K562 (cell line): ENCODE data around the gene GFOD1. TPM values are rescaled to one million over a fixed set of nuclear protein-coding genes. Genes with fewer than 3 reads are reported as not detected.
A peak's percentile ranks its signal among the peaks of the same experiment; 100 is the strongest.

Experiments
- DIDO1 ChIP-seq: fragments of 450-650 bp; IDR thresholded peaks from 2 replicates; pipeline ENCODE4 v1.6.1; 2016; ENCODE audit warnings: low read depth, missing biosample characterization, missing genetic modification characterization
- DPF2 ChIP-seq: fragments of 450-650 bp; IDR thresholded peaks from 2 replicates; pipeline ENCODE4 v1.6.1; 2016
- ESRRA ChIP-seq: fragments of 450-650 bp; IDR thresholded peaks from 2 replicates; pipeline ENCODE4 v1.6.1; 2014; ENCODE audit warnings: low read depth, mild to moderate bottlenecking, moderate library complexity, borderline replicate concordance
- FUS ChIP-seq: fragments of 200-400 bp; formaldehyde crosslinking; optimal IDR thresholded peaks from 2 replicates; pipeline ENCODE3; 2017; ENCODE audit warnings: low read depth, low read length
- GABPA ChIP-seq: fragments of 200-800 bp; sonication (Bioruptor generic); conservative IDR thresholded peaks from 2 replicates; pipeline ENCODE4 v1.6.1; 2016; ENCODE audit warnings: low read depth, missing genetic modification characterization, missing compliant biosample characterization
- GABPB1 ChIP-seq: sonication (generic); formaldehyde crosslinking; IDR thresholded peaks from 2 replicates; pipeline ENCODE4 v1.8.0; 2022; ENCODE audit warnings: mild to moderate bottlenecking, missing genetic modification reagents
- JUNB ChIP-seq: fragments of 450-650 bp; formaldehyde crosslinking; conservative IDR thresholded peaks from 2 replicates; pipeline ENCODE4 v1.4.0; 2020; ENCODE audit warnings: mild to moderate bottlenecking
- NFIX ChIP-seq: fragments of 250-450 bp; sonication (Bioruptor Pico); IDR thresholded peaks from 2 replicates; pipeline ENCODE4 v1.4.0; 2020; ENCODE audit warnings: low read depth, mild to moderate bottlenecking, moderate library complexity
- POU5F1 ChIP-seq: fragments of 150-350 bp; IDR thresholded peaks from 2 replicates; pipeline ENCODE4 v1.6.1; 2014; ENCODE audit warnings: borderline replicate concordance, low read length, low read depth, mild to moderate bottlenecking; ENCODE audit not compliant: partially characterized antibody
- RBM15 ChIP-seq: fragments of 200-400 bp; formaldehyde crosslinking; IDR thresholded peaks from 2 replicates; pipeline ENCODE4 v1.6.1; 2018; ENCODE audit warnings: mild to moderate bottlenecking, low read length, moderate library complexity; ENCODE audit not compliant: insufficient read depth
- SAFB2 ChIP-seq: fragments of 200-400 bp; formaldehyde crosslinking; IDR thresholded peaks from 2 replicates; pipeline ENCODE4 v1.6.1; 2018; ENCODE audit warnings: borderline replicate concordance, low read length, low read depth, moderate library complexity; ENCODE audit not compliant: severe bottlenecking
- STAG1 ChIP-seq: sonication (generic); formaldehyde crosslinking; IDR thresholded peaks from 2 replicates; pipeline ENCODE4 v1.5.0; 2020; ENCODE audit warnings: missing genetic modification reagents, borderline replicate concordance
- TCF3 ChIP-seq: sonication (generic); formaldehyde crosslinking; IDR thresholded peaks from 2 replicates; pipeline ENCODE4 v1.4.0; 2020; ENCODE audit warnings: mild to moderate bottlenecking, missing genetic modification reagents
- ZNF133 ChIP-seq: fragments of 250-450 bp; sonication (Bioruptor Pico); IDR thresholded peaks from 2 replicates; pipeline ENCODE4 v1.4.0; 2020; ENCODE audit warnings: mild to moderate bottlenecking
- ZNF740 ChIP-seq, 3 experiments: fragments of 200-800 bp in 1 of 3; sonication (Bioruptor generic) in 1 of 3; sonication (generic) in 1 of 3; formaldehyde crosslinking in 1 of 3; IDR thresholded peaks; 2 replicates each; pipeline versions ENCODE4 v1.6.1 to v1.8.0; 2016 to 2022; ENCODE audit warnings: mild to moderate bottlenecking in 2 of 3, missing compliant biosample characterization in 2 of 3, missing genetic modification characterization in 2 of 3, missing genetic modification reagents in 1 of 3
- polyA plus RNA-seq, 8 experiments: library from polyadenylated mRNA; depleted of rRNA in 4 of 8; stranded (reverse) in 5 of 8; unstranded in 3 of 8; fragments of >200 nt; fragmentation: Nextera tagmentation in 2 of 8; fragmentation: Illumina TruSeq in 1 of 8; extraction: Ambion mirVana in 2 of 8; extraction: Trizol in 1 of 8; gene quantifications; 2 replicates each; pipeline versions ENCODE4 v1.2.1 to v1.2.3, GENCODE V29; 2011 to 2014; ENCODE audit warnings: inconsistent platforms in 1 of 8, missing spikeins in 1 of 8
- total RNA-seq, 7 experiments: library from RNA; depleted of rRNA in 6 of 7; stranded (reverse); fragments of >200 nt in 6 of 7; fragmentation: Illumina TruSeq in 2 of 7; extraction: Trizol in 2 of 7; gene quantifications; 2 replicates each; pipeline versions ENCODE4 v1.2.1 to v1.2.3, GENCODE V29; 2011 to 2021; ENCODE audit warnings: low replicate concordance in 1 of 7
- TF ChIP-seq, protein P1 (sequence below), 2 experiments: IDR thresholded peaks; 2 replicates each; pipeline ENCODE4 v1.6.1; 2012; ENCODE audit warnings: improper control_type of control experiment in 2 of 2, low read depth in 2 of 2, low read length in 2 of 2, borderline replicate concordance in 1 of 2
- TF ChIP-seq, protein P2 (sequence below): fragments of 150-350 bp; IDR thresholded peaks from 2 replicates; pipeline ENCODE4 v1.6.1; 2014; ENCODE audit warnings: low read depth, mild to moderate bottlenecking, low read length, borderline replicate concordance
- TF ChIP-seq, protein P3 (sequence below), 2 experiments: IDR thresholded peaks; 2 replicates each; pipeline ENCODE4 v1.6.1; 2011; ENCODE audit warnings: borderline replicate concordance in 1 of 2, control low read depth in 1 of 2, low read depth in 1 of 2, low read length in 1 of 2, mild to moderate bottlenecking in 1 of 2, mixed read lengths in 1 of 2, moderate library complexity in 1 of 2; ENCODE audit not compliant: insufficient read depth in 1 of 2, insufficient read length in 1 of 2, poor library complexity in 1 of 2, severe bottlenecking in 1 of 2; ENCODE audit errors: extremely low read depth in 1 of 2

Gene GFOD1
- total and polyA plus RNA-seq, 9 of the 15 experiments (the other 6 are each of a cell fraction or from before 2014, with no cell fraction given) = 3.8 to 12.0 (median 8.2) TPM

DNA sequence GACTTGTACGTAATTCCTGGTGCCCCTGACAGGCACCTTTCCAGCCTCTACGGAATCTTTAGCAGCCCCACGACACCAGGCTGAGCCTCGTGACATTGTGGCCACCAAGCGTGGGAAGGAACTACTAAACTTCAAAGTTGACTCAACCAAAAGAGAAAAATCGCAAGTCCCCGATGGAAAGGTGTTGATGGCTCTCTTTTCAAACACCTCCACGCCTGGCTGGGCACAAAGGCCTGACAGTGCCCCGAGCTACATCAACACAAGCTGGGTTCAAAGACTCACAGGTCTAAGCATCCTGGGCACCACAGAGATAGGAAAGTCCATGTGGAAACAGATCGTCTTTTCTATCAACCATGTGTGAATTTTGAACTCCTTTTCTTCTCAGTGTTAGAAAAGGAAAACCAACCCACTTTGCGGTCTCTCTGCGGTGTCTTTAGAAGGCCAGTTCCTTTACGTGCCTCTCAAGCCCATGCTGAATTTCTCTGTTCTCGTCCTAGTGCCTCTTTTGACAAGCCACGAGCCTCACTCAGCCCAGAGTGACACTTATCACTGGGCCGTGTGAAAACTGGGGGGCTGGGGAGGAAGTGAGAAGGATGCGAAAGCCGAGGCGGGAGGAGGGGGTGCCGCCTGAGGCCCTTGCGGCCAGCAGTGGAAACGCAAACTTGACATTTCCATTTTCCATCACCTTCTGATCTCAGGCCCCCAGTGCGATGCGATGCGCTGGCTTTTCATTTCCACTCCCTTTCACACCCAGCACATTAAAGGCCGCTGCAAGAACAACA lies 59.4 kb downstream of the GFOD1 start (continued):
- TF ChIP-seq DPF2 (no peak), ESRRA (no peak), RBM15 (no peak), TCF3 (CRISPR knock-in tag) (no peak), GABPA (tag) (0 out of 2 replicates have a peak, but pooled peaks have one; percentile 17), POU5F1 (no peak), ZNF740 (CRISPR knock-in tag; IDR thresholded peaks at IDR 0.05) (peak; percentile 70), ZNF740 (tag; IDR thresholded peaks at IDR 0.05) (no peak), SAFB2 (no peak), JUNB (CRISPR knock-in tag) (no peak), ZNF133 (CRISPR knock-in tag) (no peak), NFIX (CRISPR knock-in tag) (no peak), FUS (no peak), STAG1 (CRISPR knock-in tag) (no peak), DIDO1 (tag) (no peak), GABPB1 (no peak; the same call in 1 of the 2 replicates)
- TF ChIP-seq, protein P1, sequence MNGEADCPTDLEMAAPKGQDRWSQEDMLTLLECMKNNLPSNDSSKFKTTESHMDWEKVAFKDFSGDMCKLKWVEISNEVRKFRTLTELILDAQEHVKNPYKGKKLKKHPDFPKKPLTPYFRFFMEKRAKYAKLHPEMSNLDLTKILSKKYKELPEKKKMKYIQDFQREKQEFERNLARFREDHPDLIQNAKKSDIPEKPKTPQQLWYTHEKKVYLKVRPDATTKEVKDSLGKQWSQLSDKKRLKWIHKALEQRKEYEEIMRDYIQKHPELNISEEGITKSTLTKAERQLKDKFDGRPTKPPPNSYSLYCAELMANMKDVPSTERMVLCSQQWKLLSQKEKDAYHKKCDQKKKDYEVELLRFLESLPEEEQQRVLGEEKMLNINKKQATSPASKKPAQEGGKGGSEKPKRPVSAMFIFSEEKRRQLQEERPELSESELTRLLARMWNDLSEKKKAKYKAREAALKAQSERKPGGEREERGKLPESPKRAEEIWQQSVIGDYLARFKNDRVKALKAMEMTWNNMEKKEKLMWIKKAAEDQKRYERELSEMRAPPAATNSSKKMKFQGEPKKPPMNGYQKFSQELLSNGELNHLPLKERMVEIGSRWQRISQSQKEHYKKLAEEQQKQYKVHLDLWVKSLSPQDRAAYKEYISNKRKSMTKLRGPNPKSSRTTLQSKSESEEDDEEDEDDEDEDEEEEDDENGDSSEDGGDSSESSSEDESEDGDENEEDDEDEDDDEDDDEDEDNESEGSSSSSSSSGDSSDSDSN (IDR thresholded peaks at IDR 0.05; ENCODE audit: borderline replicate concordance in 1 of 2, low read depth in 2 of 2, low read length in 2 of 2) = no peak
- TF ChIP-seq, protein P2, sequence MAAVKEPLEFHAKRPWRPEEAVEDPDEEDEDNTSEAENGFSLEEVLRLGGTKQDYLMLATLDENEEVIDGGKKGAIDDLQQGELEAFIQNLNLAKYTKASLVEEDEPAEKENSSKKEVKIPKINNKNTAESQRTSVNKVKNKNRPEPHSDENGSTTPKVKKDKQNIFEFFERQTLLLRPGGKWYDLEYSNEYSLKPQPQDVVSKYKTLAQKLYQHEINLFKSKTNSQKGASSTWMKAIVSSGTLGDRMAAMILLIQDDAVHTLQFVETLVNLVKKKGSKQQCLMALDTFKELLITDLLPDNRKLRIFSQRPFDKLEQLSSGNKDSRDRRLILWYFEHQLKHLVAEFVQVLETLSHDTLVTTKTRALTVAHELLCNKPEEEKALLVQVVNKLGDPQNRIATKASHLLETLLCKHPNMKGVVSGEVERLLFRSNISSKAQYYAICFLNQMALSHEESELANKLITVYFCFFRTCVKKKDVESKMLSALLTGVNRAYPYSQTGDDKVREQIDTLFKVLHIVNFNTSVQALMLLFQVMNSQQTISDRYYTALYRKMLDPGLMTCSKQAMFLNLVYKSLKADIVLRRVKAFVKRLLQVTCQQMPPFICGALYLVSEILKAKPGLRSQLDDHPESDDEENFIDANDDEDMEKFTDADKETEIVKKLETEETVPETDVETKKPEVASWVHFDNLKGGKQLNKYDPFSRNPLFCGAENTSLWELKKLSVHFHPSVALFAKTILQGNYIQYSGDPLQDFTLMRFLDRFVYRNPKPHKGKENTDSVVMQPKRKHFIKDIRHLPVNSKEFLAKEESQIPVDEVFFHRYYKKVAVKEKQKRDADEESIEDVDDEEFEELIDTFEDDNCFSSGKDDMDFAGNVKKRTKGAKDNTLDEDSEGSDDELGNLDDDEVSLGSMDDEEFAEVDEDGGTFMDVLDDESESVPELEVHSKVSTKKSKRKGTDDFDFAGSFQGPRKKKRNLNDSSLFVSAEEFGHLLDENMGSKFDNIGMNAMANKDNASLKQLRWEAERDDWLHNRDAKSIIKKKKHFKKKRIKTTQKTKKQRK = no peak
- TF ChIP-seq, protein P3, sequence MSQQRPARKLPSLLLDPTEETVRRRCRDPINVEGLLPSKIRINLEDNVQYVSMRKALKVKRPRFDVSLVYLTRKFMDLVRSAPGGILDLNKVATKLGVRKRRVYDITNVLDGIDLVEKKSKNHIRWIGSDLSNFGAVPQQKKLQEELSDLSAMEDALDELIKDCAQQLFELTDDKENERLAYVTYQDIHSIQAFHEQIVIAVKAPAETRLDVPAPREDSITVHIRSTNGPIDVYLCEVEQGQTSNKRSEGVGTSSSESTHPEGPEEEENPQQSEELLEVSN (IDR thresholded peaks at IDR 0.05; ENCODE audit: borderline replicate concordance in 1 of 2, extremely low read depth in 1 of 2, insufficient read depth in 1 of 2, insufficient read length in 1 of 2, low read depth in 1 of 2, low read length in 1 of 2, poor library complexity in 1 of 2, severe bottlenecking in 1 of 2) = peak in 1 of 2 experiments; percentile 30
